Astrocyte (in vitro differentiated cells and primary cell): ENCODE data around the gene NAA16.

Source experiments
- CTCF ChIP-seq: IDR thresholded peaks from 2 replicates; pipeline ENCODE4 v1.5.1; 2011; ENCODE audit warnings: low read depth, mild to moderate bottlenecking, inconsistent platforms, low read length, moderate library complexity; ENCODE audit not compliant: insufficient read depth
- EZH2 ChIP-seq: IDR thresholded peaks from 2 replicates; pipeline ENCODE4 v1.6.1; 2012; ENCODE audit warnings: mild to moderate bottlenecking, low read length, inconsistent platforms; ENCODE audit not compliant: insufficient read depth

GRCh38 chr13:41354416-41354815 lies 43.3 kb downstream of the NAA16 start:
- TF ChIP-seq EZH2 = no peak
- no peak for TF ChIP-seq CTCF
